GM21529 (cell line): Measurements from ENCODE around the gene TRMT6.

Experiments
- ATAC-seq: cut with Tn5 transposase; IDR thresholded peaks from one replicate; pipeline ENCODE4 v1.9.1; 2021; ENCODE audit not compliant: unreplicated experiment

Gene TRMT6

DNA sequence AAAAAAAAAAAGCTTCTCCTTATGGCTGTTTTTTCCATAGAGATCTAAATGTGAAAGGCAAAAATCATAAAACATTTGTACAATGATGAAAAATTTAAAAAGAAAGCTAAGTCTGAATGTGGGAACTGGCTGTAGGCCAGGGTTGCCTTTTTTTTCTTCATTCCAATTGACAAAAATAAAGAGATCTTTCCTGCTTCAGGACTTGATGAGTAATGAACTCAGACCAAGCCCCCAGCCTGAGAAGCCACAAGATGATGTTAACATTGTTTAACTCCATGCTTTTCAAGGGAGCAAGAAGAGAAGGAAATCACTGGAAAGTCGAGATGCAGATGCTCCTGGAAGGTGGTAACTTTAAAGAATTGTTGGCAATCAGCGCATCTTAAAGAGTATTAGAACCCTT, 41.4 kb downstream of the TRMT6 start:
- no peak for ATAC-seq

GRCh38 chr20:5900908-5901307, 49.4 kb downstream of the TRMT6 start:
- ATAC-seq = no peak

- ATAC-seq = no peak
Measured at GRCh38 chr20:5899444-5899843, 50.9 kb downstream of the TRMT6 start.

DNA sequence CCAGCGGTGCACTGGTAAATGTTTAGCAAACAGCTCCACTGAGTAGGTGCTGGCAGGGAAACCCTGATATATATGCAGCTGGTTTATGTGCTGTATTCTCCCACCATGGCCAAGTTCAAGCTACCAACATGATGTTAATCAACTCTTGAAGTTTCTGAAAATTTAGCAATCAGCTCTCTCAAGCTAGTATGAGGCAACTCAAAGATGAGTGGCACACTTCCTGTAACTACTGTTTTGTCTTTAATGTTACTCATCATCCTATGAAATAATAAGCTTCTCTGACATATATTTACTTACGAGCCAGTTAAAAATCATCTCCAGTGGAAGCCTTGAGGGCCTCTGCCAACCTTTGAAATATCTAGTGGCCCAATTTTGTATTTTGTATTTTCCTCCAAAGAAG, 54.7 kb downstream of the TRMT6 start:
- no peak for ATAC-seq

- no peak for ATAC-seq
Measured at GRCh38 chr20:5893621-5894020, 56.7 kb downstream of the TRMT6 start.

DNA sequence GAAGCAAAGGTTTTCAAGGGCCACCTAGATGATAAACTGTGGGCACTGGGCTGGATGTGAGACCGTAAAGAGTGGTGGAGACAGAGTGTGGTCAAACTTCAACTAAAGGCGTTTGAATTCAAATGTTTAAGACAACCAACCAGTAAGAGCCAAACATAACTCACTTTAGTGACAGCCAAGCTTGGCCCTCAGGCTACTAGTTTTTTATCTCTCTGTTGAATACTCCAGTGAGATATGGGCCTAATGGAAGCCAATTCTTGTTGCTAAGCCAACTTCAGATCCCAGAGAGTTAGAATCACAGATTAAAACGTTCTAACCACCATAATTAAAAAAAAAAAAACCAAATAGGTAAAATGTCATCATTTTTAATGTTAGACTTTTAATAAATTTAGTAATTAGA, 57.3 kb downstream of the TRMT6 start:
- ATAC-seq = no peak

DNA sequence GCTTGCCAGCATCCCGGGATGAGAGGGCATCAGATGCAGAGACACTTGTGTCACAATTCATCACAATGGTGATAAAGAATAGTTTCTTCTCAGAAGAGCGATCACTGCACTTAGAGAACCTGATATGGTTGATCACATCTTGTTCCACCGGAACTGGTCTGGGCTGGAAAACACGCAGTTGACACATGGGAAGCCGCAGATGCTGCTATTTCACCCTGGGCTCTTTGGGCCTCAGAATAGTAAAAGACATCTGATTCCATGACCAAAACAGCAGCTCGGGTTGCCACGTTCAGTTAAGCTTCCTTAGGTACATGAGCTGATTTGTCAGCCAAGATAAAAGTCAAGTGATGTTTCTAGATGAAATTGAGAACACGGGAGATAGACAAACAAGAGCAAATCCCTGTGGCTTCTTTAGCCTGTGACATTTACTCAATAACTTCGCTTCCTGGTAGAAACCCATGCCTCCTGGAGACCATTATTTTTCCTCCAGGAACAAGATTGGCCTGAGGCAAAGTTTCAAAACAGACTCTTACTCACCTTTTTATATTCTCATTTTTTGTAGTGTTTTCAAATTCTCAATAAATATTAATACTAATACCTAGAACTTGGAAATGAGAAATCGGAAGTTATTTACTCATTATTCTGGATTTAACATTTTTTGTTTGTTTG, 59.4 kb downstream of the TRMT6 start:
- no peak for ATAC-seq

- ATAC-seq = no peak
Measured at GRCh38 chr20:5888041-5888440, 62.3 kb downstream of the TRMT6 start.

- no peak for ATAC-seq
Measured at GRCh38 chr20:5887386-5887785, 62.9 kb downstream of the TRMT6 start.
